Frontal cortex (tissue), 4 donors: Measurements from ENCODE around the gene MRPS24. TPM values are rescaled to one million over a fixed set of nuclear protein-coding genes. Genes with fewer than 3 reads are reported as not detected.
"Not testable (repeated sequence)": the region's sequence is repeated elsewhere in the genome, so short reads cannot be mapped to it uniquely, and the experiment has no call there.

Experiments used
- DNase-seq, 2 donors: peaks; one replicate each; pipeline ENCODE4 v3.0.0; 2012; ENCODE audit warnings: low spot score in 2 of 2
- FAIRE-seq: peaks from 2 replicates; lab custom pipeline; 2012; peaks lifted over from hg19 to GRCh38; lab: Jason Lieb, UNC
- small RNA-seq: library from RNA; depleted of rRNA; stranded (forward); fragments of <200 nt; gene quantifications from one replicate; pipeline ENCODE3, GENCODE V24; 2014
- total RNA-seq: library from RNA; depleted of rRNA; stranded (reverse); fragments of >200 nt; gene quantifications from one replicate; pipeline ENCODE4 v1.2.3, GENCODE V29; 2014
- donor health status: control.
- donor health status: control.
- donor health status: control.

The MRPS24 gene
- total RNA-seq, 1 donor from 2014 or later, result 25.3 TPM

DNA sequence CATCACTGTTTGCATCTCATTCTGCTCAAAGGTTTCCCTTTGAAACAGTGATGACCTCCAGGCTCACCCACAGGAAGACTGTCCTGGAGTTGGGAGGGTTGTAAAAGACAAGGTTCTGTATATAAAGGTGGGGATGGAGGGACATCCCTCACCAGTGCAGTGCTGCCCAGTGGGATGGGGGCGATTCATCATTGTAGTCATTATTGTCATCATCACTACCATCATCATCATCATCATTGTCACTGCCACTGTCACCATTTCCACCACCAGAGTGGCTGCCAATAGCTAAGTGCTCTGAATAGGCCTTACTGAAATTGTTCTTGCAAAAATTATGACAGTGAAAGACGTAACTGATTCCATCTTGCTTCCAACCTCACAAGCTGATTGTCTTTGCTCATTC, 24.7 kb downstream of the MRPS24 start:
- no peak for DNase-seq
- FAIRE-seq, result no peak

DNA sequence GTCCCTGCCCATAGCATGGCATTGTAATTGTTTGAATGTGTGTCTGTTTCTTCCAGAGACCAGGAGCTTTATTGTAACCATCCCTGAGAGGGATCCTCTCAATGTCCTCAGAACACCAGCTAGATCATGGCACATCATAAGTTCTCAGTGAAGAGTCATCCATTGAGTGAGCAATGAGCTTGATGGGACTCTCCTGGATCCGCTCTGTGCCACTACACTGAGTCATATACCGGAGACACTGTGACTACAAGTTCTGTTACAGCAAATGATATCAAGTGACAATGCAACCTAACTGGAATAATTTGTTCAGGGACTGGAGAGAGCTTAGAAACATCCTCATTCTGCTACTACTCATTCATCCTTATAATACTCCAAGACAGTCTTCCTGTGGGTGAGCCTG, 25.1 kb downstream of the MRPS24 start:
- DNase-seq, result no peak
- no peak for FAIRE-seq

DNA sequence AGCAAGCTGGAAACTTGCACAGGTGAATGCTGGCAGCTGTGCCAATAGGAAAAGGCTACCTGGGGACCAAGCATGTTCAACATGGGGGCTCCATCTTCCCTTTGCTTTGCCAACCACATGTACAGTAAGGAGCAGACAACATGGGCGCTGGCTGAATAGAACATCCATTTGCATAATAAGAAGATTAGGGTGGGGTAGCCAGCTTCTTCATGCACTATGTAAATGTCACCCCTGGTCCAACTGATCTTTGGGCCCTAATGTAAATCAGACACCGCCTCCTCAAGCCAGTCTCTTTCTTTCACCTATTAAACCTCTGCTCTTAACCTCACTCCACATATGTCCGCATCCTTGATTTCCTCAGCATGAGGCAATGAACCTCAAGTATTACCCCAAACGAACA, 26.0 kb downstream of the MRPS24 start:
- FAIRE-seq, result no peak
- DNase-seq, result no peak

DNA sequence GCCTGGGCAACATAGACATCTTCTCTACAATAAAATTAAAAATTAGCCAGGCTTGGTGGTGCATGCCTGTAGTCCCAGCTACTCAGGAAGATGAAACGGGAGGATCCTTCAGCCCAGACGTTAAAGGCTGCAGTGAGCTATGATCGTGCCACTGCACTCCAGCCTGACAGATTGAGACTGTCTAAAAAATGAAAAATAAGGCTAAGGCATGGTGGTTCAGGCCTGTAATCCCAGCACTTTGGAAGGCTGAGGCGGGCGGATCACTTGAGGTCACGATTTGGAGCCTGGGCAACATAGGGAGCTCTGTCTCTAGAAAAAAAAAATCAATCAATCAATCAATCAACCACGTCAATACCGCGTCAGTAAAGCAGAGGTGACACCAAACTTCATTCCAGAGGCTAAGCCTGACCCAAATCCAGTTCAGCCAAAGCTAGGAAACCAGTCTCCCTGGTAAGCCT, 31.1 kb downstream of the MRPS24 start:
- FAIRE-seq (no peak), DNase-seq (no peak)

DNA sequence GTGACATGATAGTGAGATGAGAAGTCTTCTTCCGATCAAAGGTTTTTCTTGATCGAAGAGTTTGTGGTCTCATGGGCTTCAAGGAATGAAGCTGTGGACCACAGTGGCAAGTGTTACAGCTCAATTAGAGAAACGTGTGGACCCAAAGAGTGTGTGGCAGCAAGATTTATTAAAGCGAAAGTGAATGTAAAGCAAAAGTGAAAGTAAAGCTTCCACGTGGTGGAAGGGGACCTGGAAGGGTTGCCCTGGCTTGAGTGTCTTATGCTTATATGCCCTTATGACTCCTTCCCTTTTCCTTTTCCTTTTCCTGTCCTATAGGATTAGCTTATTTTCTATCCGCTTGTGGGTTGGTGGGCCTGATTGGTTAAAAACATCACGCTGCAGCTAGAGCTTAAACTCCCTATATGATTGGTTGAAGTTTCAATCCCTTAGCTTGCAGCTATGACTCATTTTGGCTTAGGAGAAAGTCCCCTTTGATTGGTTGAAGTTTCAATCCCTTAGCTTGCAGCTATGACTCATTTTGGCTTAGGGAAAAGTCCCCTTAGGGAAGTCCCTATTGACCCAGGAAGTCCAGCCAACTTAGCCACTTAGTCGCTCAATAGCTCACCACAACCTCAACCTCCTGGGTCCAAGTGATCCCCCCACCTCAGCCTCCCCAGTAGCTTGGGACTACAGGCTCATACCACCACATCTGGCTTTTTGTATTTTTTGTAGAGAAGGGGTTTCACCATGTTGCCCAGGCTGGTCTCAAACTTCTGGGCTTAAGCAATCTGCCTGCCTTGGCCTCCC, 34.7 kb downstream of the MRPS24 start:
- FAIRE-seq, result no peak

DNA sequence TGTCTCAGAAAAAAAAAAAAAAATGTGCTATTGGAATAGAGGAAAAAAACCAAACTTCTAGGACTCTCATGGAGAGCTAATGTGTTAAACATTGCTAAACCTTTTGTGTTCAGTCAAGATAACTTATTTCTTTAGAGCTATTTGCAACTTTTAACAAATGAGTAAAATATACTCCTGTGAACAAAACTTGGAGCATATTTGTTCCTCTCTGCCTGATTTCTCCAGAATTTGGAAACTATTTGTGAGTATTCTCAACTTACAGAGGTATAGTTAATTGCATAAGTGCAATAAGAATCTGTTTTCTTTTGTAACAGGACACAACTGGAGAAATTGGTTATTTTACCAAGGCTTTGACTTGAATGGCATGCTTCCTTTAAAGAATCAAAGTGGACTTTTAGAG, 38.4 kb downstream of the MRPS24 start:
- DNase-seq, FAIRE-seq: not testable (repeated sequence)

More for the DNA sequence above, 34.7 kb downstream of the MRPS24 start:
- no peak for DNase-seq

DNA sequence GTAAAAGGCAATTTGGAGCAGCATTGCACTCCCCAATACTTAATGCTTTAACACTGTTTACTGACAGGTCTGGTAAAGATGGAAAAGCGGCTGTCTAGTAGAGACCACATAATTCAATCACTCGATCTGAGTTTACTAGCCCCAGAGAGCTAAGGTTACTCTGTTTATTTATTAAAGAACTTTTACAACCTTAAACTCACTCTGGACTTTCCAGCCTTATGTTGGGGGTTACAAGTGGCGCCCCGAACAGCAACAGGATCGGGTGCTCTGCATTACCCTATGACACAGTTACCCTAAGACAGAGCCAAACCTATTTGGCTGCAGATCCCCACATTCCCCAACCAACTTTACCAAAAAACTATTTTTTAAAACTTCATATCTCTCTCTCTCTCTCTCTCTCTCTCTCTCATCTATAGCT, 43.9 kb downstream of the MRPS24 start:
- DNase-seq (no peak), FAIRE-seq (no peak)

DNA sequence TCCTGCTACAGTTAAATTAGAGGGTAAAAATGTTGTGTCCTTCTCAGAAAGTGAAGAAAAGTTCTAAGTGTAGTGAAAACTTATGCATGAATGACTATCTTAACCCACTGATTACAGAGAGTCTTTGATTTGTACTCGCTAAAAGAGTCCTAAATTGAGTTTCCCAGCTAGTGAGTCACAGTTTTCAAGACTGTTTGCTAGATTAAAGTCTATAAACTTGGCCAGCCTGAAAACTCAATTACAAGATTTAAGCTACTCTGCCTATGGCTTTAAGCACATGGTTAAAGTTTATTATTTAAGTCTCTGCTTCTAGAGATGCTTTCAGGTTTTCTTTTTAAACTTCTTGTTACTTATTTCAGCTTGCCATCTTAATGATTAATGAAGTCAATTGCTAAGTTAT, 44.4 kb downstream of the MRPS24 start:
- no peak for FAIRE-seq
- DNase-seq, result no peak

DNA sequence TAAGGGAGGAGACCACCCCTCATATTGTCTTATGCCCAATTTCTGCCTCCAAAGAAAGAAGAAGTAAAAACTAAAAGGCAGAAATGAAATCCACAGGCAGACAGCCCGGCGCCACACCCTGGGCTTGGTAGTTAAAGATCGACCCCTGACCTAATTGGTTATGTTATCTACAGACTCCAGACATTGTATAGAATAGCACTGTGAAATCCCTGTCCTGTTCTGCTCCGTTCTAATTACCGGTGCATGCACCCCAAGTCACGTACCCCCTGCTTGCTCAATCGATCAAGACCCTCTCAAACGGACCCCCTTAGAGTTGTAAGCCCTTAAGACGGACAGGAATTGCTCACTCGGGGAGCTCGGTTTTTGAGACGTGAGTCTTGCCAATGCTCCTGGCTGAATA, 44.8 kb downstream of the MRPS24 start:
- DNase-seq, FAIRE-seq: not testable (repeated sequence)

DNA sequence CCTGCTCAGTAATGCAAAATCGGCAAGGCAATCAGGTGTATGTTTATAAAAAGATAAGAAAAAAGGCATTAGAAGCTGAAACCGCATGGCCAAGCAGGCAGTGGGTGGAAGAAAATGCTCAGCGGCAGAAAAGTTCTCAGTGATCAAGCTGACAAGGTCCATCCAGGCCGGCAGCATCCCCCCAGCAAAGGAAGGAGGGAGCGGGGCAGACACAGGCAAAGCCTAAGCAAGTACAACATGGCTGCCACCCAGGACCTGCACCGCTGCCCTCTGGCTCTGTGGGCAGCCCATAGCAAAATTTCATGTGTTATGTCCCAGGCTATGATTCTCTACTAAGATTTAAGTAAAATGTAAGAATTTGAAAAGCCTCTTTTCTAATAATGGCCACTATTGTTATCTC, 45.4 kb downstream of the MRPS24 start:
- FAIRE-seq (no peak), DNase-seq (no peak)

DNA sequence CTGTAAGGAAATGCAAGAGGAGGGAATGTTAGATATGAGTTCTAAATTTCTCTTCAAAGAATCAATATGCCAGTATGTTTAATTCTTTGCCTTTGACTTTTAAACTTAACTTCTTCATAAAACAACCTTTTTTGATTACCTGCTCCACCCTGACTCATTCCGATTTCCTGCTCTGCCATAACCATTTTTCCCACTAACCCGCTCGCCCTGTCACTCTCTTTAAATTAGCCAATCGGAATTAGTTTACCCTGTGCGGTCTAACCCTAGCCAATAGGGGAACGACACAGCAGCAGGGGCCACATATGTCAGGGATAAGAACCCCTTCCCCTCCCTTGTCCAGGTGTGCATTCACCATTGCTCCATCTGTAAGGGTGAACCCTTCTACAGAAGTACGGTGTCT, 45.9 kb downstream of the MRPS24 start:
- FAIRE-seq, result not testable (repeated sequence)

More for the DNA sequence above, 45.9 kb downstream of the MRPS24 start:
- not testable (repeated sequence) for DNase-seq

Small RNA genes lying within 50 kb of the gene (small RNA-seq; reads per million reads assigned to genes)
- gene MRPS24, result 0.31 reads per million, percentile 14 among the genes with 10 or more reads in this experiment

Other genes starting within 250 kb of the MRPS24 start
- gene COA1, start 140.0 kb downstream of the MRPS24 start, total RNA-seq, result 41.2 TPM
- 16.3 TPM for gene BLVRA, start 110.8 kb downstream of the MRPS24 start, total RNA-seq
- gene URGCP, start 37.1 kb upstream of the MRPS24 start, total RNA-seq, result 42.8 TPM
- gene UBE2D4, start 56.9 kb upstream of the MRPS24 start, total RNA-seq, result 9.0 TPM
- not detected for gene SPDYE1, start 128.4 kb upstream of the MRPS24 start, total RNA-seq
- gene DBNL, start 175.2 kb upstream of the MRPS24 start, total RNA-seq, result 48.1 TPM
- gene PGAM2, start 196.1 kb upstream of the MRPS24 start, total RNA-seq, result 4.5 TPM
- gene POLM, start 213.0 kb upstream of the MRPS24 start, total RNA-seq, result 3.7 TPM
- 4.1 TPM for gene AEBP1, start 234.8 kb upstream of the MRPS24 start, total RNA-seq